Caco-2 (cell line): ENCODE data around the gene SPARCL1. TPM values are rescaled to one million over a fixed set of nuclear protein-coding genes. Genes with fewer than 3 reads are reported as not detected.

Experiments used
- BruUV-seq: library from RNA; stranded (reverse); fragments of 400-500 nt; replicated peaks from 2 replicates; lab custom pipeline; 2021; lab: Mats Ljungman, UMichigan
- CTCF ChIA-PET: fragments of 300-600 bp; sonication (Branson Sonifier 250); formaldehyde crosslinking; loops from one replicate; lab custom pipeline; 2022; ENCODE audit warnings: antibody characterized with exemption; lab: Charles Lee
- POLR2A ChIA-PET: fragments of 300-600 bp; sonication (Branson Sonifier 250); formaldehyde crosslinking; loops from one replicate; lab custom pipeline; 2022; ENCODE audit warnings: antibody characterized with exemption; lab: Charles Lee
- DNase-seq, 2 experiments: peaks; one replicate each; pipeline versions ENCODE4 v3.0.0 to v3.0.0-alpha.2; 2020 to 2022
- H3K27me3 ChIP-seq: replicated peaks from 2 replicates; pipeline ENCODE4 v1.6.0; 2011; ENCODE audit warnings: low read length; ENCODE audit not compliant: control insufficient read depth, insufficient read depth
- H3K36me3 ChIP-seq: 2 replicates; pipeline ENCODE4 v1.5.1; 2011; ENCODE audit warnings: low read length; ENCODE audit not compliant: control insufficient read depth, insufficient read depth
- H3K4me1 ChIP-seq: fragments of 250-450 bp; sonication (Bioruptor Pico); 2 replicates; pipeline ENCODE4 v1.5.1; 2020; ENCODE audit warnings: mild to moderate bottlenecking
- H3K4me3 ChIP-seq: 2 replicates; pipeline ENCODE4 v1.5.1; 2011; ENCODE audit warnings: low read depth, mild to moderate bottlenecking, control low read depth, low read length
- H3K9me3 ChIP-seq: fragments of 250-450 bp; sonication (Bioruptor Pico); 2 replicates; pipeline ENCODE4 v1.5.1; 2020; ENCODE audit warnings: mild to moderate bottlenecking, moderate library complexity
- H3K27ac Mint-ChIP-seq: one replicate; pipeline ENCODE4 v1.8.0; 2022; ENCODE audit warnings: mixed read lengths; ENCODE audit not compliant: unreplicated experiment
- H3K27me3 Mint-ChIP-seq: one replicate; pipeline ENCODE4 v1.8.0; 2022; ENCODE audit warnings: mixed read lengths; ENCODE audit not compliant: insufficient read depth, unreplicated experiment
- H3K36me3 Mint-ChIP-seq: one replicate; pipeline ENCODE4 v1.8.0; 2022; ENCODE audit warnings: mild to moderate bottlenecking, mixed read lengths; ENCODE audit not compliant: insufficient read depth, unreplicated experiment
- H3K4me1 Mint-ChIP-seq: one replicate; pipeline ENCODE4 v1.8.0; 2022; ENCODE audit warnings: low read depth, mixed read lengths; ENCODE audit not compliant: unreplicated experiment
- H3K4me3 Mint-ChIP-seq: one replicate; pipeline ENCODE4 v1.8.0; 2022; ENCODE audit warnings: mild to moderate bottlenecking, moderate library complexity, mixed read lengths; ENCODE audit not compliant: unreplicated experiment
- H3K9me3 Mint-ChIP-seq: one replicate; pipeline ENCODE4 v1.8.0; 2022; ENCODE audit warnings: mixed read lengths; ENCODE audit not compliant: unreplicated experiment
- CTCF ChIP-seq, 2 experiments: fragments of 200-600 bp in 1 of 2; IDR thresholded peaks; 1 replicate in 1 of 2; 2 replicates in 1 of 2; pipeline versions ENCODE4 v1.5.1 to v1.8.0; 2011 to 2022; ENCODE audit warnings: antibody characterized with exemption in 1 of 2, control low read depth in 1 of 2, inconsistent platforms in 1 of 2, low read depth in 1 of 2, low read length in 1 of 2, mild to moderate bottlenecking in 1 of 2, moderate library complexity in 1 of 2; ENCODE audit not compliant: insufficient read depth in 1 of 2, severe bottlenecking in 1 of 2, unreplicated experiment in 1 of 2
- intact Hi-C: fragments of 100-400 bp; cut with micrococcal nuclease; formaldehyde crosslinking; loops from one replicate; pipeline ENCODE4 v1.10.0; 2022; ENCODE audit not compliant: unreplicated experiment
- total RNA-seq: library from RNA; stranded (reverse); gene quantifications from 2 replicates; pipeline ENCODE4 v1.2.3, GENCODE V29; 2022

The SPARCL1 gene
- total RNA-seq, 1 experiment from 2014 or later, result 0.18 TPM

- Mint-ChIP-seq H3K27ac (no peak overlapping the region), H3K36me3 (no peaks in the 10 kb centered on the region), H3K9me3 (no peaks in the 10 kb centered on the region), H3K4me1 (no peaks in the 10 kb centered on the region), H3K4me3 (no peak overlapping the region), H3K27me3 (no peaks in the 10 kb centered on the region)
- no peak for DNase-seq
- Histone ChIP-seq H3K4me1 (no peaks in the 10 kb centered on the region), H3K9me3 (no peaks in the 10 kb centered on the region), H3K27me3 (no peaks in the 10 kb centered on the region; the same call in 1 of the 2 replicates), H3K36me3 (no peaks in the 10 kb centered on the region), H3K4me3 (no peak overlapping the region)
- intact Hi-C loops, result no loop called here
- BruUV-seq, result no TSS peak
- ChIA-PET POLR2A (no interaction called here), CTCF (no interaction called here)
- no peak for TF ChIP-seq CTCF (IDR thresholded peaks at IDR 0.05; ENCODE audit: insufficient read depth in 1 of 2, low read depth in 1 of 2, low read length in 1 of 2, severe bottlenecking in 1 of 2, unreplicated experiment in 1 of 2)
Observed at GRCh38 chr4:87531621-87532020, 2.4 kb upstream of the SPARCL1 start.

- DNase-seq, result no peak
- H3K27me3 ChIP-seq, result no peaks in the 10 kb centered on the region; the same call in 1 of the 2 replicates
- H3K27ac Mint-ChIP-seq, result no peak overlapping the region
- no peaks in the 10 kb centered on the region for H3K4me1 ChIP-seq
- POLR2A ChIA-PET, result no interaction called here
- H3K4me3 ChIP-seq, result no peak overlapping the region
- no peaks in the 10 kb centered on the region for H3K36me3 ChIP-seq
- no peak for TF ChIP-seq CTCF (IDR thresholded peaks at IDR 0.05; ENCODE audit: insufficient read depth in 1 of 2, low read depth in 1 of 2, low read length in 1 of 2, severe bottlenecking in 1 of 2, unreplicated experiment in 1 of 2)
- H3K9me3 Mint-ChIP-seq, result no peaks in the 10 kb centered on the region
- H3K4me3 Mint-ChIP-seq, result no peak overlapping the region
- intact Hi-C loops, result no loop called here
- H3K36me3 Mint-ChIP-seq, result no peaks in the 10 kb centered on the region
- no TSS peak for BruUV-seq
- H3K9me3 ChIP-seq, result no peaks in the 10 kb centered on the region
- CTCF ChIA-PET, result no interaction called here
- H3K4me1 Mint-ChIP-seq, result no peaks in the 10 kb centered on the region
- no peaks in the 10 kb centered on the region for H3K27me3 Mint-ChIP-seq
Observed at GRCh38 chr4:87530868-87531267, 1.7 kb upstream of the SPARCL1 start.

DNA sequence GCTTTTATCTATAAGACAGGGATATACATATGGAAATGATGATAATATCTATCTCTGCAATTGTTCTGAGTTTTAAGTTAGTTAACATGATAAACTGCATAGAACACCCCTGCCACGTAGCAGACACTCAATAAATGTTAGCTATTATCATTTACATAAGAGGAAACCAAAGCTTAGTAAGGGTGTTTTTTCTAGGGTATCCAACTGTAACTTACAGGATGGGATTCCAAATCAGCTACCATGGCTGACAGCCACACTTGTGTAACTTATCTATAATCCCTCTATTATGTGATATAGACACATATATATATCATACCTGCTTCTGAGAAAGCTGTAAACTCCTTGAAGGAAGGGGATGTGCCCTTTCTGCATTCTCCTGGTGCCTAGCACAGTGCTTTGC, 1.1 kb upstream of the SPARCL1 start:
- intact Hi-C loops, result no loop called here
- H3K4me1 Mint-ChIP-seq, result no peaks in the 10 kb centered on the region
- Histone ChIP-seq H3K4me1 (no peaks in the 10 kb centered on the region), H3K27me3 (no peaks in the 10 kb centered on the region; the same call in 1 of the 2 replicates), H3K9me3 (no peaks in the 10 kb centered on the region), H3K4me3 (no peak overlapping the region), H3K36me3 (no peaks in the 10 kb centered on the region)
- no peak for TF ChIP-seq CTCF (IDR thresholded peaks at IDR 0.05; ENCODE audit: insufficient read depth in 1 of 2, low read depth in 1 of 2, low read length in 1 of 2, severe bottlenecking in 1 of 2, unreplicated experiment in 1 of 2)
- ChIA-PET POLR2A (no interaction called here), CTCF (no interaction called here)
- H3K4me3 Mint-ChIP-seq, result no peak overlapping the region
- no peak overlapping the region for H3K27ac Mint-ChIP-seq
- H3K9me3 Mint-ChIP-seq, result no peaks in the 10 kb centered on the region
- DNase-seq, result no peak
- no peaks in the 10 kb centered on the region for H3K27me3 Mint-ChIP-seq
- BruUV-seq, result no TSS peak
- no peaks in the 10 kb centered on the region for H3K36me3 Mint-ChIP-seq
